ENCODE results near the gene SEMA3G. TPM values are rescaled to one million over a fixed set of nuclear protein-coding genes. Genes with fewer than 3 reads are reported as not detected.

Gene SEMA3G
- total RNA-seq, 1 donor from 2014 or later = 4.7 TPM

- peak overlapping the region; percentile 25 for H3K27ac ChIP-seq (ENCODE audit: low read depth, low read length)
These were observed 2.0 kb upstream of the SEMA3G start for GRCh38 chr3:52446631-52447511.

DNA sequence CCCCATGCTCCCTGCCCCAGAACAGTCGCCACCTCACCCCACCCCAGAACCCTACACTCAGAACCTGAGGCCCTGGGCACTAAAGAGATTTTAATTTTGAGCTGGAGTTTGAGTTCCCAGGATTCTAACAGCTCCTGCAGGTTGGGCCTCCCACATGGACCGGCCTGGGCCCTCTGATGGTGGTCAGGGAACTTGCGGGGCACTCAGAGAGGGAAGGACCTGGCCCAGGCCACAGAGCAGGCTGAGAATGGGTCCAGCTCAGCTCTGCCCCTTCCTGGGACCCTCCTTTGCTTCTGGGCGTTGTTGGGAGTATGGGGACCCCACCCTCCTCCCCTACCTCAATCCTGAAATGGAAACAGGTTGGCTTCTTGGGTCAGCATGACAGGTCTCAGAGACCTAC is 1.1 kb upstream of the SEMA3G start:
- Histone ChIP-seq H3K27me3 (ENCODE audit: control insufficient read depth in 3 of 3, insufficient read depth in 3 of 3, low read length in 3 of 3) (no peaks in the 10 kb centered on the region), H3K9ac (ENCODE audit: low read depth in 1 of 3, low read length in 3 of 3) (peak overlapping the region in 2 of 3 donors; percentile 45 to 50), H3K4me1 (ENCODE audit: control insufficient read depth in 3 of 3, insufficient read depth in 3 of 3, low read length in 3 of 3) (peaks cover 18 to 50% (median 47%) of the 10 kb centered on the region in 3 donors), H3K9me3 (ENCODE audit: control insufficient read depth in 3 of 3, low read length in 3 of 3) (no peaks in the 10 kb centered on the region), H3K36me3 (ENCODE audit: control insufficient read depth in 3 of 3, insufficient read depth in 3 of 3, low read length in 3 of 3) (peaks cover 0 to 7% (median 5%) of the 10 kb centered on the region in 3 donors), H3K4me3 (ENCODE audit: low read length in 3 of 3) (no peak overlapping the region), H3K27ac (ENCODE audit: low read depth, low read length) (peak overlapping the region; percentile 25)

More at GRCh38 chr3:52446631-52447511, 2.0 kb upstream of the SEMA3G start:
- Histone ChIP-seq H3K9ac (ENCODE audit: low read depth in 1 of 3, low read length in 3 of 3) (peak overlapping the region in 2 of 3 donors; percentile 45 to 50), H3K4me1 (ENCODE audit: control insufficient read depth in 3 of 3, insufficient read depth in 3 of 3, low read length in 3 of 3) (peaks cover 20 to 58% (median 54%) of the 10 kb centered on the region in 3 donors), H3K27me3 (ENCODE audit: control insufficient read depth in 3 of 3, insufficient read depth in 3 of 3, low read length in 3 of 3) (no peaks in the 10 kb centered on the region), H3K4me3 (ENCODE audit: low read length in 3 of 3) (no peak overlapping the region), H3K36me3 (ENCODE audit: control insufficient read depth in 3 of 3, insufficient read depth in 3 of 3, low read length in 3 of 3) (peaks cover 0 to 15% (median 13%) of the 10 kb centered on the region in 3 donors), H3K9me3 (ENCODE audit: control insufficient read depth in 3 of 3, low read length in 3 of 3) (no peaks in the 10 kb centered on the region)

DNA sequence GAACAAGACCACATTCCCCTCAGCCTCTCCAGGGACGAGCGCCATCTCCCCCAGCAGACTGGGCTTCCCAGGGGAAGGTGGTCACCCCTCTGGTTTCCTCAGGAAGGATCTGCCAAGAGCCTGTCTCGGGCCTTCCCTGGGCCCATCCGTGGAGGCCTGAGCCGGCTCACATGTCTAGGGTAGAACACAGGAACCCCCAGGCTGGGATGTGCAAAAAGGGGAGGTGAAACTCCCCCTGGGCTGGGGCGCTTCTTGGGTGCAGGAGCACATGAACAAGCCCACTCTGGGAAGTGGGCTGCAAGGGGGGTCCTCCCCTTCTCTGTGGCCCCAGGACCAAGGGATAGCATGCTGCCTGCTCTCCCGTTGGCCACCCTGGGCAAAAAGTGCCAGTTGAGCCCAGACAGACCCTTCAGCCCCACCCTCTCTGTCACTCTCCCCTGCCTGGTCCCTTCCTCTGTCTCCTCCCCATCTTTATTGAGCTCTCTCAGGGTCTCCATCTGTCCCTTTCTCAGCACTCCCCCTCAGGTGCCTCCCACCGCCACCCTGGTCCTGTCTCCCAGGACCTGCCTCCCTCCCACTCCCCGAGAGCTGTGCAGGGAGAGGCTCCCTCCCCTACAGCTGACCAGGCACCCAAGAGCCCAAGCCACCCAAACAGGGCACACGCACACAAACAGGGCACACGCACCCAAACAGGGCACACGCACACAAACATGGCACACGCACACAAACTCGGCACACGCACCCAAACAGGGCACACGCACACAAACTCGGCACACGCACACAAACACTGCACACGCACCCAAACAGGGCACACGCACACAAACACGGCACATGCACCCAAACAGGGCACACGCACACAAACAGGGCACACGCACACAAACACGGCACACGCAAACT is 864 bp downstream of the SEMA3G start:
- H3K9ac ChIP-seq (ENCODE audit: low read depth in 1 of 3, low read length in 3 of 3) = peak overlapping the region in 2 of 3 donors; percentile 32 to 73
- peaks cover 0 to 8% (median 0%) of the 10 kb centered on the region in 3 donors for H3K36me3 ChIP-seq (ENCODE audit: control insufficient read depth in 3 of 3, insufficient read depth in 3 of 3, low read length in 3 of 3)
- no peaks in the 10 kb centered on the region for H3K27me3 ChIP-seq (ENCODE audit: control insufficient read depth in 3 of 3, insufficient read depth in 3 of 3, low read length in 3 of 3)
- peak overlapping the region; percentile 14 to 65 (median 29) for H3K4me3 ChIP-seq (ENCODE audit: low read length in 3 of 3)
- no peaks in the 10 kb centered on the region for H3K9me3 ChIP-seq (ENCODE audit: control insufficient read depth in 3 of 3, low read length in 3 of 3)
- no peak overlapping the region for H3K27ac ChIP-seq (ENCODE audit: low read depth, low read length)
- peaks cover 7 to 33% (median 30%) of the 10 kb centered on the region in 3 donors for H3K4me1 ChIP-seq (ENCODE audit: control insufficient read depth in 3 of 3, insufficient read depth in 3 of 3, low read length in 3 of 3)

GRCh38 chr3:52443268-52443610 is 1.7 kb downstream of the SEMA3G start:
- H3K4me3 ChIP-seq (ENCODE audit: low read length in 3 of 3) = no peak overlapping the region
- peaks cover 7 to 29% (median 23%) of the 10 kb centered on the region in 3 donors for H3K4me1 ChIP-seq (ENCODE audit: control insufficient read depth in 3 of 3, insufficient read depth in 3 of 3, low read length in 3 of 3)
- no peaks in the 10 kb centered on the region for H3K9me3 ChIP-seq (ENCODE audit: control insufficient read depth in 3 of 3, low read length in 3 of 3)
- H3K27me3 ChIP-seq (ENCODE audit: control insufficient read depth in 3 of 3, insufficient read depth in 3 of 3, low read length in 3 of 3) = no peaks in the 10 kb centered on the region
- H3K9ac ChIP-seq (ENCODE audit: low read depth in 1 of 3, low read length in 3 of 3) = peak overlapping the region in 2 of 3 donors; percentile 32 to 73
- peaks cover 0 to 9% (median 0%) of the 10 kb centered on the region in 3 donors for H3K36me3 ChIP-seq (ENCODE audit: control insufficient read depth in 3 of 3, insufficient read depth in 3 of 3, low read length in 3 of 3)
- no peak overlapping the region for H3K27ac ChIP-seq (ENCODE audit: low read depth, low read length)

DNA sequence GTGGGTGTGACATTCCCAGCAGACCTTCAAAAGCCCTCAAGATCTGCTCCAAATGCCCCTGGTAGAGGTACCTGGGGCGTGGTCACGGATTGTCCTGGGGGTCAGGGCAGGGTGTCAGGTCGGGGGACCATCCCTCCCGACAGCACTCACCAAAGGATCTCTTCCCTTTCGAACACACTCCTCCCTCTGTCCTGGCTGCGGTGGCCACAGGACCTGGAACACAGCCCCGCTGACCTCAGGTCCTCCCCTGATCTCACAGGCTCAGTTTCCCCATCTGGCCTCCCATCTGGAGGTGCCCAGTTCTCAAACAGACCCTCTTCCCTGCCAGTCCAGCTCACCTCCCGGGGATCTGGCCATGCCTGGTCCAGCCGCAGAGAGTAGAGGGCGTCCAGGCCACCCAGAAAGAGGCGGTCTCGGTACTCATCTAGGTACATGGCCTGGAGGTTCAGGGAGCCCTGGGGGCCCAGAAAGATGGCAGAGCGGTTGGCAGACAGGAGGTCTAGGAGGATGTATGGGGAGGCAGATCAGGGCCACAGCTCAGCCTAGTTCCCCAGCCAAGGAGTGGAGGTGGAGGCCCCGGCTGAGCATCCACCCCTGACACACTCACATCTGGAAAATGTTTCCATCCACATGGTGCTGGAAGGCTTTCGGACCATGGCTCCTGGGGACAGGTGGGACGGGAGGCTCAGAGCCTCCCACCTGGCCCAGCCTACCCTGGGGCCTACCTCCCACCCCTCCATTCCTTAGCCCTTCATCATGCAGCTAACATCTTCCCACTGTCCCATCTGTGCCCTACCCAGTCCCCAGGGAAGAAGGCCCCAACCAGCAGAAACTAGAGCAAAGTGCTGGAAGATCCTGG is 2.3 kb downstream of the SEMA3G start:
- H3K4me1 ChIP-seq (ENCODE audit: control insufficient read depth in 3 of 3, insufficient read depth in 3 of 3, low read length in 3 of 3) = peaks cover 7 to 29% (median 23%) of the 10 kb centered on the region in 3 donors
- H3K36me3 ChIP-seq (ENCODE audit: control insufficient read depth in 3 of 3, insufficient read depth in 3 of 3, low read length in 3 of 3) = peaks cover 0 to 11% (median 0%) of the 10 kb centered on the region in 3 donors
- H3K9me3 ChIP-seq (ENCODE audit: control insufficient read depth in 3 of 3, low read length in 3 of 3) = no peaks in the 10 kb centered on the region
- peak overlapping the region in 1 of 3 donors; percentile 50 for H3K9ac ChIP-seq (ENCODE audit: low read depth in 1 of 3, low read length in 3 of 3)
- no peak overlapping the region for H3K4me3 ChIP-seq (ENCODE audit: low read length in 3 of 3)
- no peak overlapping the region for H3K27ac ChIP-seq (ENCODE audit: low read depth, low read length)
- no peaks in the 10 kb centered on the region for H3K27me3 ChIP-seq (ENCODE audit: control insufficient read depth in 3 of 3, insufficient read depth in 3 of 3, low read length in 3 of 3)

- Histone ChIP-seq H3K9me3 (ENCODE audit: control insufficient read depth in 3 of 3, low read length in 3 of 3) (no peaks in the 10 kb centered on the region), H3K36me3 (ENCODE audit: control insufficient read depth in 3 of 3, insufficient read depth in 3 of 3, low read length in 3 of 3) (peaks cover 0 to 12% (median 0%) of the 10 kb centered on the region in 3 donors), H3K27ac (ENCODE audit: low read depth, low read length) (no peak overlapping the region), H3K4me3 (ENCODE audit: low read length in 3 of 3) (no peak overlapping the region), H3K27me3 (ENCODE audit: control insufficient read depth in 3 of 3, insufficient read depth in 3 of 3, low read length in 3 of 3) (no peaks in the 10 kb centered on the region), H3K4me1 (ENCODE audit: control insufficient read depth in 3 of 3, insufficient read depth in 3 of 3, low read length in 3 of 3) (peaks cover 7 to 24% (median 22%) of the 10 kb centered on the region in 3 donors), H3K9ac (ENCODE audit: low read depth in 1 of 3, low read length in 3 of 3) (no peak overlapping the region)
These were observed 3.1 kb downstream of the SEMA3G start for GRCh38 chr3:52441772-52442332.

GRCh38 chr3:52441091-52441771 is 3.7 kb downstream of the SEMA3G start:
- H3K36me3 ChIP-seq (ENCODE audit: control insufficient read depth in 3 of 3, insufficient read depth in 3 of 3, low read length in 3 of 3) = peaks cover 0 to 12% (median 0%) of the 10 kb centered on the region in 3 donors
- no peak overlapping the region for H3K4me3 ChIP-seq (ENCODE audit: low read length in 3 of 3)
- no peak overlapping the region for H3K27ac ChIP-seq (ENCODE audit: low read depth, low read length)
- no peaks in the 10 kb centered on the region for H3K9me3 ChIP-seq (ENCODE audit: control insufficient read depth in 3 of 3, low read length in 3 of 3)
- no peak overlapping the region for H3K9ac ChIP-seq (ENCODE audit: low read depth in 1 of 3, low read length in 3 of 3)
- no peaks in the 10 kb centered on the region for H3K27me3 ChIP-seq (ENCODE audit: control insufficient read depth in 3 of 3, insufficient read depth in 3 of 3, low read length in 3 of 3)
- peaks cover 7 to 20% (median 18%) of the 10 kb centered on the region in 3 donors for H3K4me1 ChIP-seq (ENCODE audit: control insufficient read depth in 3 of 3, insufficient read depth in 3 of 3, low read length in 3 of 3)

DNA sequence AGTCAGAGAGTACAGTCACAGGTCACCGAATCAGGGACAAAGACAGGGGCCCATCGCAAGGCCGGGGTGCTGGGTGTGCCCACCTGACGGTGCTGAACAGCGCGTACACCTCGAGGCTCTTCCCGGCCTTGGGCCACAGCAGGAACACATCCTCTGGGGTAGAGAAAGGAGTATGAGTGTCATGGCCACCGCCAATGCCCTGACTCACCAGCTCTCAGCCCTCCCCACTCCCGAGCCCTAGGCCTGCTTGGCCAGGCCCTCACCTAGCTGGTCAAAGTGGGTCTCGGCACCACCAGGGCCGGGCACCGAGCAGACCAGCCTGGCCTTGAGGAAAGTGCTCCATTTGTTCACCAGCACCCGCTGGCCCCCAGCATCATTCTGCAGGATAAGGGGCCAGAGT is 4.2 kb downstream of the SEMA3G start:
- Histone ChIP-seq H3K4me3 (ENCODE audit: low read length in 3 of 3) (no peak overlapping the region), H3K27me3 (ENCODE audit: control insufficient read depth in 3 of 3, insufficient read depth in 3 of 3, low read length in 3 of 3) (no peaks in the 10 kb centered on the region), H3K4me1 (ENCODE audit: control insufficient read depth in 3 of 3, insufficient read depth in 3 of 3, low read length in 3 of 3) (peaks cover 7 to 20% (median 15%) of the 10 kb centered on the region in 3 donors), H3K36me3 (ENCODE audit: control insufficient read depth in 3 of 3, insufficient read depth in 3 of 3, low read length in 3 of 3) (peaks cover 0 to 12% (median 0%) of the 10 kb centered on the region in 3 donors), H3K9me3 (ENCODE audit: control insufficient read depth in 3 of 3, low read length in 3 of 3) (no peaks in the 10 kb centered on the region), H3K27ac (ENCODE audit: low read depth, low read length) (no peak overlapping the region), H3K9ac (ENCODE audit: low read depth in 1 of 3, low read length in 3 of 3) (no peak overlapping the region)
